ENCODE results near the gene ACP7.

ACP7 gene

DNA sequence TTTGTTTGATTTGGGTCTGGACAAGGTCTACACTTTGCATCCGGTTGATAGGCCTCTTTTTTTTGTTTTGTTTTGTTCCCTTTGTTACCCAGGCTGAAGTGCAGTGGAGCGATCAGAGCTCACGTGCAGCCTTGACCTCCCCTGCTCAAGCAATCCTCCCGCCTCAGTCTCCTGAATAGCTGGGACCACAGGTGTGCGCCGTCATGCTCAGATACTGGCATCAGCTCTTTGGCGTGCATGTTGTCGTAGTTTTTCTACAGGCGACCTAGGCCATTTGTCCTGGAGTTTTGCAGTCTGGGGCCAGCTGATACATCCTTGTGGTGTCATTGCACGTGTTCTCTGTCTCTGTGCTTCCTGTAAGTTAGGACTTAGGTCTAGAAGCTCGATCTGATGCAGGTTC, 57.8 kb downstream of the ACP7 start:
- no peak overlapping the region for H3K27ac ChIP-seq
- TF ChIP-seq, protein P1, sequence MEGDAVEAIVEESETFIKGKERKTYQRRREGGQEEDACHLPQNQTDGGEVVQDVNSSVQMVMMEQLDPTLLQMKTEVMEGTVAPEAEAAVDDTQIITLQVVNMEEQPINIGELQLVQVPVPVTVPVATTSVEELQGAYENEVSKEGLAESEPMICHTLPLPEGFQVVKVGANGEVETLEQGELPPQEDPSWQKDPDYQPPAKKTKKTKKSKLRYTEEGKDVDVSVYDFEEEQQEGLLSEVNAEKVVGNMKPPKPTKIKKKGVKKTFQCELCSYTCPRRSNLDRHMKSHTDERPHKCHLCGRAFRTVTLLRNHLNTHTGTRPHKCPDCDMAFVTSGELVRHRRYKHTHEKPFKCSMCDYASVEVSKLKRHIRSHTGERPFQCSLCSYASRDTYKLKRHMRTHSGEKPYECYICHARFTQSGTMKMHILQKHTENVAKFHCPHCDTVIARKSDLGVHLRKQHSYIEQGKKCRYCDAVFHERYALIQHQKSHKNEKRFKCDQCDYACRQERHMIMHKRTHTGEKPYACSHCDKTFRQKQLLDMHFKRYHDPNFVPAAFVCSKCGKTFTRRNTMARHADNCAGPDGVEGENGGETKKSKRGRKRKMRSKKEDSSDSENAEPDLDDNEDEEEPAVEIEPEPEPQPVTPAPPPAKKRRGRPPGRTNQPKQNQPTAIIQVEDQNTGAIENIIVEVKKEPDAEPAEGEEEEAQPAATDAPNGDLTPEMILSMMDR (IDR thresholded peaks at IDR 0.05): no peak
- no peak for TF ChIP-seq ZFX (IDR thresholded peaks at IDR 0.05; ENCODE audit: borderline replicate concordance)

DNA sequence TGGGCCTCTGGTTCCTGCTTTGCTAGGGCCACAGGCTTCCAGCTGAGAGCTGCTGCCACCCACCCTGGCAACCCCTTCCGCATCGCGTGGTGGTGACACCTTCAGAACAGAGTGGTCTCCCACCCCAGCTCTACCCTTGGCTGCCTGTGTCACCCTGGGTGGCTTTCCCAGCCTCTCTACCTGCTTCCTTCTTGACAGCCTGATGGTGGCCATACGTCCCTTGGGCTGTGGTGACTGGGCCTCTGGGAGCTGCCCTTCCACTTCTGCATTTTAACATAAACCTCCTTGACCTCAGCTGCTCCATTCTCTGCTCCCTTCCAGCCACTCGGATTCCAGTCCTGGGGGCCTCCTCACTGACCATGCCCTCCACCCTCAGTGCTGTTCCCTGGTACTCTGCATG, 58.5 kb downstream of the ACP7 start:
- TF ChIP-seq, protein P1 (IDR thresholded peaks at IDR 0.05): no peak
- no peak for TF ChIP-seq ZFX (IDR thresholded peaks at IDR 0.05; ENCODE audit: borderline replicate concordance)
- H3K27ac ChIP-seq: no peak overlapping the region

DNA sequence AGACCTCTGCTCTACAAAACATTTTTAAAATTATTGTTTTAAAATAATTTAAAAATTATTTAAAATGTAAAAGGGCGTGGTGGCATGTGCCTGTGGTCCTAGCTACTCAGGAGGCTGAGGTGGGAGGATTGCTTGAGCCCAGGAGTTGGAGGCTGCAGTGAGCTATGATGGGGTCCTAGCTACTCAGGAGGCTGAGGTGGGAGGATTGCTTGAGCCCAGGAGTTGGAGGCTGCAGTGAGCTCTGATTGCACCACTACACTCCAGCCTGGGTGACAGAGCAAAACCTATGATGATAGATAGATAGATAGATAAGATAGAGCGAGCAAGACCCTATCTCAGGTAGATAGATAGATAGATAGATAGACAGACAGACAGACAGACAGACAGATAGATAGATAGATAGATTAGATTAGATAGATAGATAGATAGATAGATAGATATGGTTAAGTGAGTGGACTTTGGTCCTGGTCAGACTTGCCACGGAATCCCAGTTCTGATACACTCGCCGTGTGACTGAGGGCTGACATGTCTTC, 59.7 kb downstream of the ACP7 start:
- H3K27ac ChIP-seq: peak overlapping the region; percentile 77

DNA sequence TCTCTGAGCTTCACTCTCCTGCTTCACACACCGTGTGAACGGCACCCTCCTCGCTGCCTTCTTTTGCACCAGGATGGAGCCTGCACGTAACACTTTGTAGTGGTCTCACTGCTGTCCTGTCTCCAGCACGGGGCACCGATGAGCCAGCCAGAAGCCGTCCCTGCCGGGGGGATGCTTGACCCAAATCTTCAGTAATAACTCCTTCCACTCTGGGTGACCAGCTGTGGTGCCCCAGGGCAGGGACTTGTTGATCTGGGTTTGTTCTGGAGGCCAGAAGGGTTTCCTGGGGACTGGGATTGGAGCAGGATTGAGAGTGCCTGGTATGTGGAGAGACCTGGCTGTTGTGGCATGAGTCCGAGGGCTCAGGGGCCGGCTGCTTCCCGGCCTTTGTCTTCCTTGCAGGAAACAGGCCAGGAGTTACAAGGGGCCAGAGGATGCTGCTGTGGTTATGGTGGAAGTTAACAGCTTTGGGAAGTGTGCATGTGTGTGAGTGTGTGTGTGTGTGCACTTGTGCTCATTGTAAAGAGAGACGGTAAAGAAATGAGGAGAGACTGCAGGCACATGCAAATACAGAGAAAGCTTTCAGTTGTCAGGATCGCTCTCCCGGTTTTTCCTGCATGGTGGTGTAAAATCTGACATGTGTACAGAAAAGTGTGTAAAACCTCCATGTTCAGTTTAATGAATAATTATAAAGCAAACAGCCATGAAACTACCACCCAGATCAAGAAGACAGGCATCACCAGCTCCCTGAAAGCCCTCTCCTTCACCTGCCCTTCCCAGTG, 60.3 kb downstream of the ACP7 start:
- TF ChIP-seq, protein P1 (IDR thresholded peaks at IDR 0.05): no peak
- no peak for TF ChIP-seq ZFX (IDR thresholded peaks at IDR 0.05; ENCODE audit: borderline replicate concordance)
- peak overlapping the region; percentile 77 for H3K27ac ChIP-seq

DNA sequence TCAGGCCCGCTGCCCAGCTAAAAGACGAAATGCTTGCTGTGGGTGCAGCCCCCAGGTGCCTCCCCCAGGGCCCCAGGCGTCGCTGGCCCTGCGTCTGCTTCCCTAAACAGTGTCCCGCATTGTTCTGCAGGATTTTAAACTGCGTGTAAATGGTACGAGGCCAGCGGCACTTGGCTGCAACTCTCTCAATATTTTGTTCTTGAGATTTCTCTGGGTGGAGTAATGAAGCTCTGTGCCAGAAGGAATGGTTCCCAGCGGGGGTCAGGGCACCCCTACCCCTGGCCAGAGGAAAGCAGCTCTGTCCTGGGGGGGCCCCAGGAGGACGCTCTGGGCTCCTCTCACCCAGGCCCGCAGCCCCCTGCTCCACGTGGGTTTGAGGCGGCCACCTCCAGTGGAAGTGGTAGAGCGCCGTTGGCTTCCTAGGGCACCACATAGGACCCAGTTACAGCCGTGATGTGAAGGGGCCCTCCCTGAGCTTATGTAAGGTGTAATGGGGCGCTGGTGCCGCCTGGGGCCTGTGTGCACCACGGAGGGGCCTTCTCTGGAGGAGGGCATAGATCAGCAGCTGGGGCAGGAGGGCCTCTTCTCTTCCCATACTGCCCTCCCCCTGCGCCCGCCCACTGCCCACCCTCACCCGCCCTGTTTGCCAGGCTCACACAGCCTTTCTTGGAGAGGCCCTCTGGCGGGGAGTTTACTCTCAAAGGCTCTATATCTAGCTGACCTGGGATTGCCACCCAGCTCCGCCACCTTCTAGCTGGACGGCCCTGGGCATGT, 61.2 kb downstream of the ACP7 start:
- H3K27ac ChIP-seq: peak overlapping the region; percentile 77
- TF ChIP-seq, protein P1 (IDR thresholded peaks at IDR 0.05): no peak
- no peak for TF ChIP-seq ZFX (IDR thresholded peaks at IDR 0.05; ENCODE audit: borderline replicate concordance)

DNA sequence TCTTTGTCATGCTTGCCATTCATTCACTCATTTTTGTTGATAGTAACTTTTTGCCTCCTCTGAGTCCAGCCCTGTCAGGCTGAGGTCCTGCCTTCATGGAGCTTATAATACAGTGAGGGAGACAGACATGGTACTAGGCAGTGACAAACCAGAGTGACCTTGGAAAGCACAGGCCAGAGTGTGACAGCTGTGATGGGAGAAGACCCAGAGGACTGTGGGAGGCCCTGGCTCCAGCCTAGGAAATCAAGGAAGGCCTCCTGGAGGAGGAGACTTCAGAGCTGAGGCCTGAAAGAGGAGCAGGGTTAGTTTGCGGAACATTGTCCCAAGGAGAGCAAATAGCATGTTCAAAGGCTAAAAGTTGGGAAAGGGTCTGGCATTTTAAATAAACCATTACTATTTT, 61.9 kb downstream of the ACP7 start:
- H3K27ac ChIP-seq: no peak overlapping the region
- TF ChIP-seq ZFX (IDR thresholded peaks at IDR 0.05; ENCODE audit: borderline replicate concordance): no peak
- TF ChIP-seq, protein P1 (IDR thresholded peaks at IDR 0.05): no peak

DNA sequence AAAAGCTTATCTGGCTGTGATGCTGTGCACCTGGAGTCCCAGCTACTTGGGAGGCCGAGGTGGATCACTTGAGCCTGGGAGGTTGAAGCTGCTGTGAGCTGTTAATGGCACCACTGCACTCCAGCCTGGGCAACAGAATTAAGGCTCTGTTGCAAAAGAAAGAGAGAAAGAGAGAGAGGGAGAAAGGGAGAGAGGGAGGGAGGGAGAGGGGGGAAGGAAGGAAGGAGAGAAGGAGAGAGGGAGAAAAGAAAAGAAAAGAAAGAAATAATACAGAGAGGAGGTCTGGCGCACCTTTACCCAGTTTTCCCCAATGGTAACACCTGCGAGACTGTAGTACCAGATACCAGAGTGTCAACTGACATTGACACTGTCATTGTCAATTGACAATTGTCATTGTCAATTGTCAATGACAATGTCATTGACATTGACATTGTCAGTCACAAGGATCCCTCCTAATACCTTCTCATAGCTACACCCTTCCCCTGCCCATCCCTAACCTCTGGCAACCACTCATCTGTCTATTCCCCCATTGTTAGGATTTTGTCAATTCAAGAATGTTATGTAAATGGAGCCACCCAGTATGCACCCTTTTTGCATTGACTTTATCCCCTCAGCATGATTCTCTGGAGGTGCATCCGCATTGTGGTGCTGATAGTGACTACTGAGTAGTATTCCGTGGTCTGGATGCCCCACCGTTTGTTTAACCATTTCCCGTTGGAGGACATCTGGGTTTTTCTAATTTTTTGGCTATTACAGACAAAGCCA, 62.7 kb downstream of the ACP7 start:
- TF ChIP-seq, protein P1 (IDR thresholded peaks at IDR 0.05): no peak
- no peak for TF ChIP-seq ZFX (IDR thresholded peaks at IDR 0.05; ENCODE audit: borderline replicate concordance)
- no peak overlapping the region for H3K27ac ChIP-seq

Data from 22Rv1 (cell line).